T follicular helper cell (primary cell): ENCODE data around the gene NSD1.
"Not testable (repeated sequence)": the region's sequence is repeated elsewhere in the genome, so short reads cannot be mapped to it uniquely, and the experiment has no call there.

ENCODE experiments used
- DNase-seq: peaks from one replicate; pipeline ENCODE4 v3.0.0-alpha.2; 2020; ENCODE audit warnings: low read depth

NSD1 gene

DNA sequence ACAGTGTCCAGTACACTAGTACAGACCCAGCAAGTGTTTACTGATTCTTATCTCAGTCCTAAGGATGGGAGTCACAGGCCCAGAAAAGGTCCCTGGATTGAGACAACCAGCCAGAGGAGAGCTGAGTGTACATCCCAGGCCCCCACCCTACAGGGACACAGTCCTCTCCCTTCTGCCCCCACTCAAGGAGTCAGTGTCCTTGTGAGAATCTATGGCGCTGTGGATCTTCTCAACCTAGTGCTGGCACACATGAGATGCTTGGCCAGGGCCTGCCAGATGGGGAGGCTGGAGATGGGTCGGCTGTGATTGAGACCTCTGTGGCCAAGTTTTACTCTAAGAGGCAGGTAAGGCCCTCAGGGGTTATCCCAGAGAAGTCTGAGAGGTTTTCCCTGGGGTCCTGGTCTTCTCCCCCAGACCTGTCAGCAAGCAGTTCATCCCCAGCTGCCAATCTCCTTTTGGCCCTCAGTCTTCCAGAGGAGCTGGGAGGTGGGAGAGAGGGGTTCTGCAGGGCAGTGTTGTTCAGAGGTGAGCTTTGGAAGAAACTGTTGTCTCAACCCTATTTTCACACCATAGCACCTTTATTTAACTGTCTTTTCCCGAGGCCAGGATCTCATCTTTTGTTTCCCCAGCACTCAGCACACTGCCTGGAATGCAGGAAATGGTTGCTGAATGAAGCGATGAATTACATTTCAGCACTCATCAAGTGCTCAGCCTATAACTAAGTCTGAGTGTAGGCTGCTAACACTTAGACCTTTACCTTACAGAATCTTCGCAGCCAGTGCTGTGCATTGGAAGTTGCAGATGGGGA, 3.2 kb upstream of the NSD1 start:
- no peak for DNase-seq

DNA sequence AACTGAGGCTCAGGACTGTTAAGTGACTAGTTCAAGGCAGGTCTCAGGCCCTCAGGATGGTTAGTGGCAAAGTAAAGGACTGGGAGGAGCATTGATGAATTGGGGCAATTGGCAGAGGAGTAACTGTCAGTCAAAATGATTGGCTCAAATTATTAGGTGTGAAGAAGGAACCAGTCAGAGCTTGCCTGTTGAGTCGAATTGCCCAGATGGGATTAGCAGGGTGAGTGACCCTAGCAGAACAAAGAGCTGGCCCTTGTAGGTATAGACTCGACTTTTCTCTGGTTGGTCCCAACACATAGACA, 2.6 kb upstream of the NSD1 start:
- no peak for DNase-seq

DNA sequence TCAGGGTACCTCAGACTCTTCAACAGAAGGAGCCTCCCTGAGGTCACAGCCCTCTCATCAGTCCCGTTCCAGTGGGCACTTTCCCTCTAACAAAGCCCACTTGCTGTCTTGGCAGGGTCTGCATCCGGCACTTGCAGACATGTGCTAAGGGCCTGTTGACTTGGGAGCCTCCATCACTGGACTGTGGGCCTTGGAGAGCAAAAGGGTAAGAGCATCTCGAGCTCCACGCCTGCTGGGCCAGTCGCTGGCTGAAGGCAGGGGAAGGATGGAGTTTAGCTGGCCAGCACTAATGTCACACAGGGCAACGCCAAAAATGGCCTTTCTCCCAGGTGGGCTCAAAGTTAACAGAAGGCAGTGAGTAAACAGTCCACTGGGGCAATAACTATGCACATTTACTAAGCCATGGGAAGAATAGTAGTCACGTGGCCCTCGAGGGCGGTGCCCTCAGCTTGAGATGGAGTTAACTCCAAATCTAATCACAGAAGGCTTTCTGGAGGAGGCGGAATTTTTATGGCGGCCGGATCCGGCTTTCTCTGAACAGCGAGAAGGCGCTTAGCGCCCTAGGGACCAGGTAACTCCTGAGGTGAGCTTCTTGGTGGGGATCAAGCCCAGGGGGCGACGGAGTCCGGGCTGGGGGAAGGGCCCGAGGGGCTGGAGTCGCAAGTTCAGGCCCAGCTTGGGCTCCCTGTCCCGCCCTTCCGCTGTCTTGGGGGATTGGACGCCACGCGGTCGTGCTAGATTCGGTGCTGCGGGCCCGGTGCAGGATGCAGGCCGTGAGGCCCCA, 2.0 kb upstream of the NSD1 start:
- DNase-seq: no peak

DNA sequence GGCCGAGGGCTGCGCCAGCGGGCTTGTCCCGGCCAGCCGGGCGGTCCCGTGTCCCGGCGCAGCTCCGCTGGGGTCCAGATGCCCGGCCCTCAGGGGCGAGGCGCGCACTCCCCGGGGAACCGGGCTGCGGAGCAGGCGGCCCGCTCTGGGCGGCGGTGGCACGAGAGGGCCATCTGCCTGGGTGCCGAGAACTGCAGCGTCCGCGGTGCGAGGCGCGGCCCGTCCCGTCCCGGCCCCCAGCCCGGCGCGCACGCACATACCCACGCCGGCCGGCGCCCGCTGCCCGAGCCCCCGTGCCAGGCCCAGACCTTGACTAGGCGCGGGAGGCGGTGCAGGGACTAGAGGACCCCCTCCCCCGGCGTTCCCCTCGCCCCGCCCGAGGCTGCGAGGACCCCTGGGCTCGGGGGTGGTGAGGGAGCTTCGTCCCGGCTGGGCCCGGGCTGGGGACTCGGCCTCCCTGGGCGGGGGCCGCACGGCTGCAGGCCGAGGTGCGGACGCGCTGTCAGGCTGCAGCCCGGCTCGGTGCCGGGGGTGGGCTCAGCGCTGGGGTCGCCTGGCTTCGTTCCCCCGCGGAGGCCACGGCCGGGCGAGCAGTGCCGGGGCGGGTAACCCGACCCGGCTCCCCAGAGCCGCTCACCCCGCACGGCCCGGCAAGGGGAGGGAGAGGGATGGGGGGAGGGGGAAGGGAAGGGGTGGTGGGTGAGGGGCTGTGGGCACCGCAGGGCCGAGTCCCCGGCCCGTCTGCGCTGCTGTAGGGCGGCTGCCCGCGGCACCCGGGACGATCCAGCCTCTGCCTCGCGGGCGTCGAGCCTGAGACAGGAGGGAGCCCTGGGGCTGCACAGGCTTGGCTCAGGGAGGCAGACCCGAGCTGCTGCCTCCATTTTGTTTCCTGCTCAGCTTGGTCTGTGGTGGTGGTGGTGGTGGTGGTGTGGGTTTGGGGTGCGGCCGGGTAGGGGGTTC, 1.2 kb upstream of the NSD1 start:
- DNase-seq: peak; percentile 35

DNA sequence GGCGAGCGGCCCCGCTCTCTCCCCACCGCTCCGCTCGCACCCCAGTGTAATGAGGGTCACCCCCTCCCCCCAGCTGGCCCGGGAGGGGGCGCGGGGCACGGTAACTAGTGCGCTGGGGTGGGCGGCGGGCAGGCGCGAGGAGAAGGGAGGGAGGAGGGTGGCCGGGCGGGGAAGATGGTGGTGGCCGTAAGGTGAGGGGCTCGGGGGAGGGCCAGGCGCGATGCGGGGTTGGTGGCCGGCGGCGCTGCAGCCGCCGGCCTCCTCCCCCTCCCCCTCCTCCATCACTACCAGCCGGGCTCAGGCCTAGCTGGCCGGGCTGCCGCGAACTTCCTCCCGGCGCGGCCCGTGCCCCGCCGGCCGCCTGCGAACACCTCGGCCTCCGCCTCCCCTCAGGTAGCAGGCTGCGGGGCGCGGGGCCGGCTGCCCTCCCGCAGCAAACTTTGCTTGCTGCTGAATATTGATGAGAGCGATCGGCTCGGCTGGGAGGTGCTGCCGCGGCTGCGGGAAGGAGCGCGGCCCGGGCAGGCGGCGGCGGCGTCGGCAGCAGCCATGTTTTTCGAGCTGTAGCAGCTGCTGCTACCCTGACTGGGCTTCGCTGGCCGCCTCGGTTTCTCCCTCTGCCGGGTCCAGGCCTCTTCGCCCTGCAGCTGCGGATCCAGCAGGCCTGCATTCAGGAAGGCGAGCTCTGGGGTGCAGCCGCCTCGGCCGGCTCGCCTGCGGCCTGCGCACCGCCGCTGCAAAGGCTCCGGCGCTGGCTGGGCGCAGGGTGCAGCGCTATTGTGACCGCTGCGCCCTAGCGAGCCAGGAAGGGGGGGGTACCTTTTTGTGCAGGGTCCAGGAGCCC, 502 bp downstream of the NSD1 start:
- no peak for DNase-seq

DNA sequence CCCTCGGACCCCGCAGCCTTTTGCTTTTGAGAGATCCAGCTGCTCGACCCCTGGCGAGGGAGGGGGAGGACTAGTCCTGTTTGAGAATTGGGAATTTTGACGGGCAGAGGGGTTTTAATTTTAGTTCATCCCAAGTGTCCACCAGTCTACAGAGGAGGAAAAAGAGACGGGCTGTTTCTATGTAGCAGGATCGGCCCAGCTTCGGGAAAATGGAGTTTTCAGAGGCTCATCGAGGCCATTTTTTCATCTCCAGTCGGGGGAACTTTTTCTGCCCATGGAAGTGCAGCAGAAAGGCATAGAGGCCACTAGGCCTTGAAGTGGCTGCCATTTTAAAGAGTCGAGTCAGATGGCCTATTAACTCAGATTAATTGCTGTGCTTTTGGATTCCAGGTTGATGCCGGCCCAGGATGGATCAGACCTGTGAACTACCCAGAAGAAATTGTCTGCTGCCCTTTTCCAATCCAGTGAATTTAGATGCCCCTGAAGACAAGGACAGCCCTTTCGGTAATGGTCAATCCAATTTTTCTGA, 1.2 kb downstream of the NSD1 start:
- no peak for DNase-seq

DNA sequence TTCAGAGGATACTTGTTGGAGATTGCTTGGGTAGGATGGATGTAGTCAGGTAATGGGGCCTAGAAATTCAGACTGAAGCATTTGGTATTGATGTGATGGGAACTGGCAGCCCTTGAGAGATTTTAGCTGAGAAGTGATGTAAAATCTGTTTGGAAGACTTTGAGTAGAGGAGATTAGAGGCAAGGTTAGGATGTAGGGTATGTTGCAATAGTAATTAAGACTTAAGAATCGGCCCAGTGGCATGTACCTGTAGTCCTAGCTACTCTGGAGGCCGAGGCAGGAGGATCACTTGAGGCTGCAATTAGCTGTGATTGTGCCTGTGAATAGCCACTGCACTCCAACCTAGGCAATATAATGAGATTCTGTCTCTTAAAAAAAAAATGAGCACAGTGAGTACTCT, 6.7 kb downstream of the NSD1 start:
- DNase-seq: no peak

DNA sequence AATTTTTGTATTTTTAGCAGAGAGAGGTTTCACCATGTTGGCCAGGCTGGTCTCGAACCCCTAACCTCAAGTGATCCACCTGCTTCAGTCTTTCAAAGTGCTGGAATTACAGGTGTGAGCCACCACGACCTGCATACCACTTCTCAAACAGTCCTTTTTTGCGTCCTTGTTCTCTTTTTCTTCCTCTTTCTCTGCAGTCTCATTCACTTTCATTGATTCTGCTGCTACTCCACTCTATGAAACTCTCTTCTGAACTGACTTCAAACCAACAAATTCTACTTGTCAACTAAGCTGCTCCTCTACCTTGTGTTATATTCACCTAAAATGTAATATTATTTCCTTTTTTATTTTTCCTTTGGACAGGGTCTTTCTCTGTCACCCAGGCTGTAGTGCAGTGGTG, 7.9 kb downstream of the NSD1 start:
- no peak for DNase-seq

DNA sequence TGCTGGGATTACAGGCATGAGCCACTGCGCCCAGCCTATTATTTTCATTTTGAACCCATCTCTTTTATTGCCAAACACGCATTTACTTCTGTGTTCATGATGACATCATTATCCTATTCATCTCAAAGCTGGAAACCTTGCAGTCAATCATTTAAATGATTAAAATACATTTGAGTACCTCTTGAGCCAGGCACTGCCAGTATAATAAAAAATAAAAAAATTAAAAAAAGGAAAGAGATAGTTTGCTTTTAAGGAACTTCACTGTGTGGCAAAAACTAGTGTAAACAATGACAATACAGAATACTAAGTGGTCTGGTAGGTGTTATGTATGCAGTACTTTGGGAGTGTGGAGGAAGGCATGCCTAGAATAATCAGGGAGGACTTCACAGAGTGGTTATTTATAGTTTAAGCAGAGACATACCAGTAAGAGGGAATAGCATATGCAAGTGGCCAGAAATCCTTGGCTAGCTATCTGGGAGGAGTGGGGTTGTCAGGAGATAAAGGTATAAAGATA, 8.6 kb downstream of the NSD1 start:
- DNase-seq: no peak

DNA sequence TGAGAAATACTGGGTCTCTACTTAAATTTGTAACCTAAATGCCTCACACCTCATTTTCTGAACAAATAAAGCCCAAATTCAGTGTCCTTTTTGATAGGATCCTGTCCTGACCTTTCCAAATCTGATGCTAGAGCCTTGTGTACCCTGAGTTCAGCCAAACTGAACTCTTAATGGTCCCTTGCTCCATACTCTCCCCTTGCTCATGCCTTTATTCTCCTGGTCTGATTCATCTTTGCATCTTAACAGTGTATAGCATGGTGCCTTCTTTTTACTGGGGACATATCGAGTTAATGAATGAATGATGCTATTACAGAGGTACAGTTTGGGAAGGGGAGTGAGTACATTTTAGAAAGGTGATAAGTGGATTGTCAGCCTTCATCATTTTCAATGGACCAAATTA, 9.2 kb downstream of the NSD1 start:
- no peak for DNase-seq

DNA sequence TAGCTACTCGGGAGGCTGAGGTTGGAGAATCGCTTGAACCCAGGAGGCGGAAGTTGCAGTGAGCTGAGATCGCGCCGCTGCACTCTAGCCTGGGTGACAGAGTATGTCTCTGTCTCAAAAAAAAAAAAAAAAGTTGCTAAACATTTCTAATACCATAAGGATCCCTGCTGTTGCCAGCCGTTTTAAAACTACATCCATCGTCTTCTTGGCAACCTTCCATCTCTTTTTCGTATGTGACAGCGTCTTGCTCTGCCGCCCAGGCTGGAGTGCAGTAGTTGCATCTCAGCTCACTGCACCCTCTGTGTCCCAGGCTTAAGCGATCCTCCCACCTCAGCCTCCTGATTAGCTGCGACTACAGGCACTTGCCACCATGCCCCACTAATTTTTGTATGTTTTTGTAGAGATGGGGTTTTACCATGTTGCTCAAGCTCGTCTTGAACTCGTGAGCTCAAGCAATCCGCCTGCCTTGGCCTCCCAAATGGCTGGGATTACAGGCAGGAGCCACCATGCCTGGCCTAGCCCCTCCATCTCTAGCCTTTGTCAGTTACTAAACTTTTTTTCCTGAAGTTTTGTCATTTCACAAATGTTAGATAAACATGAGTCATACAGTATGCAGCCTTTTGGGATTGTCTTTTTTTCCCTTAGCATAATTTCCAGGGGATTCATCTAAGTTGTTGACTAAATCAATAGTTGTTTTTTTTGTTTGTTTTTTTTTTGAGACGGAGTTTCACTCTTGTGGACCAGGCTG, 13.5 kb downstream of the NSD1 start:
- DNase-seq: no peak

DNA sequence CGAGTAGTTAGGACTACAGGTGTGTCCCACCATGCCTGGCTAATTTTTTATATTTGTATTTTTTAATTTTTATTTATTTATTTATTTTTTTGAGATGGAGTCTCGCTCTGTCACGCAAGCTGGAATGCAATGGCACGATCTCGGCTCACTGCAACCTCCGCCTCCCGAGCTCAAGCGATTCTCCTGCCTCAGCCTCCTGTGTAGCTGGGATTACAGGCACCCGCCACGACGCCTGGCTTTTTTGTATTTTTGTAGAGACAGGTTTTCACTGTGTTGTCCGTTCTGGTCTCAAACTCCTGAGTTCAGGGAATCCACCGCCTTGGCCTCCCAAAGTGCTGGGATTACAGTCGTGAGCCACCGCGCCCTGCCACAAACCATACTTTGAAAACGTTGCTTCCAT, 16.5 kb downstream of the NSD1 start:
- not testable (repeated sequence) for DNase-seq

DNA sequence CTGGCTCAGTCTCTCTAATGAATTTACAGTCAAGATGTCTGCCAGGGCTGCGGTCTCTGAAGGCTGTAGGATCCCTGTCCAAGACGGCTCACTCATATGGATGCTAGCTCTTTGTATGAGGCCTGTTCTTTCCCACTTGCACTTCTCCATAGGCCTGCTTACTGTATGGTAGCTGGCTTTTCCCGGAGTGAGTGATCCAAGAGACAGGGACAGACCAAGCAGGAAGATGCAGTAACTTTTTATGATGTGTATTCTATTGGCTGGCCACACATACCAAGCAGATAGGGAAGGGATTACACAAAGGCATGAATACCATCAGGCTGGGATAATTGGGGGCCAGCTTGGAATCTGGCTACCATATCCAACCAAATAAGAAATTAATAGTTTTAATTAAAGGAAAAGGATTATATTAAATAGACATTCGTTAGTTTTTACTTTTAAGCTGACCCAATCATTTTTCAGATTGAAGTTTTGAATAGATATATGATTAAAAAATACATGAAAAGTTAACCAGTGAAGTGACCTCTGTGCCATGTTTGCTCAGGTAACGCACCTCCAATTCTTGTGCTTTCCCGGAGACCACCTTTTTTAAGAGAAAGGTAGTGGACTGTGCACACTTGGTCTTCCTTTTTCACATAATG, 20.6 kb downstream of the NSD1 start:
- no peak for DNase-seq

DNA sequence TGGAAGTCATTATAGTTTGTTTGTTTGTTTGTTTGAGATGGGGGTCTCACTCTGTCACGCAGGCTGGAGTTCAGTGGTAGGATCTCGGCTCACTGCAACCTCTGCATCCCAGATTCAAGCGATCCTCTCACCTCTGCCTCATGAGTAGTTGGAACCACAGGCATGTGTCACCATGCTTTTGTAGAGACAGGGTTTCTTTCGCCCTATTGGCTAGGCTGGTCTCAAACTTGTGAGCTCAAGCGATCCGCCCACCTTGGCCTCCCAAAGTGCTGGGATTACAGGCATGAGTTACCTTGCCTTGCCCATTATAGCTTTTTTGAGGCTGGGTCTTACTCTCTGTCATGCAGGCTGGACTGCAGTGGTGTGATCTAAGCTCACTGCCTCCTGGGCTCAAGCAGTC, 28.8 kb downstream of the NSD1 start:
- no peak for DNase-seq

DNA sequence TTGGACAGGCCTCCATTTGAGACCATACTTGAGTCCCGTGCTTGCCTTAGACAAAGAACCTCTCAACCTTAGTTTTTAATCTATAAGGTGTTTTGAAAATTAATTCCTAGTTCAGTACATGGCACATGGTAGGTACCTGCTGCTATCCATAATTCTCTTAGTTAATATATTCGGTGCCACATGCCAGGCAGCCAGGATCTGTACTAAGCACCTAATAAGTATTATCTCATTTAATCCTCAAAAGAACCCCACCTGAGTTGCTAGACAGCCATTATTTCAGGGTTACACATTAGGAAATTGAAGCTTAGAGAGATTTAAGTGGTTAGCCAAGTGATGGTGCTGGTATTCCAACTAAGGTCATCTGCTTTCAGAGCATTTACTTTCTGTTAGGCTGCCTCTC, 29.9 kb downstream of the NSD1 start:
- no peak for DNase-seq

DNA sequence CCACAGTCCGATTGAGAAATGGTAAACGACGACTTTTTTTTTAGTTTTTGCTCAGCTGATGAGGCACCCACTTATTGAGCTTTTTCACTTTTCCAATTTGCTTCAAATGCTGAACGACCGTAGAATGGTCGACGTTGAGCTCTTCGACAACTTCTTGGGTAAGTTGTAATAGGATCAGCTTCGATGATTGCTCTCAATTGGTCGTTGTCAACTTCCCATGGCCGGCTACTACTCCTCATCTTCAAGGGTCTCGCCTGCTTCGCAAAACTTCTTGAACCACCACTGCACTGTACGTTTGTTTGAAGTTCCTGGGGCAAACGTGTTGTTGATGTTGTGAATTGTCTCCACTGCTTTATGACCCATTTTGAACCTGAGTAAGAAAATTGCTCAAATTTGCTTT, 35.7 kb downstream of the NSD1 start:
- no peak for DNase-seq

DNA sequence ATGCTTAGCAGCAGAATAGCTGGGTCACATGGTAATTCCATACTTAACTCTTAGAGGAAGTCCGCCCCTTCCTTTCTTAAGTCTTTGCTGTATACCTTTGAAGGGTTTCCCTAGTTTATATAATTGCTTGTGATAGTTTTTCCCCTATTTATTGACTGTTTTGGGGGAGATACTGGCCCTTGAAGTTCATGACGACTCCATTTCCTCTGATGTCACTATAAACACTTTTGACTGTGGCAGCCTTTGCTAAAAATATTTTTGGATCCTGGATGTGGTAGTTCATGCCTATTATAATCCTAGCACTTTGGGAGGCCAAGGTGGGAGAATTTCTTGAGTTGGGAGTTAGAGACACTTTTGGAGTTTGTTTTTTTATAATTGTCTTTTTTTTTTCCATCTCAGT, 38.4 kb downstream of the NSD1 start:
- no peak for DNase-seq

DNA sequence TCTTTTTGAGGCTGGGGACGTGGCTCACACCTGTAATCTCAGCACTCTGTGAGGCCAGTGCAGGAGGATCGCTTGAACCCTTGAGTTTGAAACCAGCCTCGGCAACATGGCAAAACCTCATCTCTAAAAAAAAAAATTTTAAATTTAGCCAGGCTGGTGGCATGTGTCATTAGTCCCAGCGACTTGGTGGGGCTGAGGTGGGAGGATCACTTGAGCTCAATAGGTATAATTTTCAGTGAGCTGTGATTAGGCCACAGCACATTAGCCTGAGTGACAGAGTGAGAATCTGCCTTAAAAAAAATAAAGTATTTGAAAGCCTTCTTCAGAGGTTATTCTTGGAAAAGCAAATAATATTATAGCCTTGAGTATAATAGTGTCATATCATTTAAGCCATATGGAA, 41.8 kb downstream of the NSD1 start:
- DNase-seq: no peak

DNA sequence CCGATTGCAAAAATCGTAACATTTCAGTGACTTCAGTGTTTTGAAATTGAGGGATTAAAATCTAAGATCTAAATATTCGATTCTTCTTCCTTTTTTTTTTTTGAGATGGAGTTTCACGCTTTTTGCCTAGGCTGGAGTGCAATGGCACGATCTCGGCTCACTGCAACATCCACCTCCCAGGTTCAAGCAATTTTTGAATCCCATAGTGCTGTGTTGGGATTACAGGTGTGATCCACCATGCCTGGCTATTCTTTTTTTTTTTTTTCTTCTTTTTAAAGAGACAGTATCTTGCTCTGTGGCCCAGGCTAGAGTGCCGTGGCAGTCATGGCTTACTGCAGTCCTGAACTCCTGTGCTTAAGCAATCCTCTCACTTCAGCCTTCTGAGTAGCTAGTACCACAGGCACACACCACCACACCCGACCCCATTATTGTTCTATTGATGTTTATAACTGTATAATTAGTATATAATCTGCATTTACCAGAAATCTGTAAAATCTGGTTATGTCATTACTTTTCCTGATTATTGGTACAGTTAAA, 42.7 kb downstream of the NSD1 start:
- DNase-seq: no peak
